Parathyroid adenoma (tissue), 2 donors: ENCODE measurements around the gene SHISA7.
"Not testable (repeated sequence)": the region's sequence is repeated elsewhere in the genome, so short reads cannot be mapped to it uniquely, and the experiment has no call there.

Experiments used
- H2AFZ ChIP-seq: fragments of 300-600 bp; sonication (generic); one replicate; pipeline ENCODE4 v1.7.0; 2017; ENCODE audit warnings: antibody characterized with exemption, mild to moderate bottlenecking
- H3K27ac ChIP-seq: fragments of 300-600 bp; sonication (generic); one replicate; pipeline ENCODE4 v1.7.0; 2017
- H3K27me3 ChIP-seq: fragments of 300-600 bp; sonication (generic); one replicate; pipeline ENCODE4 v1.7.0; 2017; ENCODE audit warnings: low read length; ENCODE audit not compliant: control insufficient read depth, insufficient read depth
- H3K36me3 ChIP-seq: fragments of 300-600 bp; sonication (generic); one replicate; pipeline ENCODE4 v1.7.0; 2017; ENCODE audit warnings: low read length; ENCODE audit not compliant: control insufficient read depth, insufficient read depth
- H3K4me1 ChIP-seq: fragments of 300-600 bp; sonication (generic); one replicate; pipeline ENCODE4 v1.7.0; 2017; ENCODE audit warnings: control low read depth
- H3K4me2 ChIP-seq: fragments of 300-600 bp; sonication (generic); one replicate; pipeline ENCODE4 v1.7.0; 2017; ENCODE audit warnings: low read length
- H3K4me3 ChIP-seq: fragments of 300-600 bp; sonication (generic); one replicate; pipeline ENCODE4 v1.7.0; 2017; ENCODE audit warnings: low read depth, low read length
- H3K79me2 ChIP-seq: fragments of 300-600 bp; sonication (generic); one replicate; pipeline ENCODE4 v1.7.0; 2017; ENCODE audit warnings: control low read depth
- H3K9ac ChIP-seq: fragments of 300-600 bp; sonication (generic); one replicate; pipeline ENCODE4 v1.7.0; 2017; ENCODE audit warnings: mild to moderate bottlenecking
- H3K9me3 ChIP-seq: fragments of 300-600 bp; sonication (generic); one replicate; pipeline ENCODE4 v1.7.0; 2017; ENCODE audit warnings: low read length; ENCODE audit not compliant: control insufficient read depth
- CTCF ChIP-seq: fragments of 300-600 bp; sonication (generic); IDR thresholded peaks from one replicate; pipeline ENCODE4 v1.7.0; 2017; ENCODE audit warnings: antibody characterized with exemption, mild to moderate bottlenecking
- donor health status: primary hyperparathyroidism.

Gene SHISA7

GRCh38 chr19:55405638-55406037 lies 37.5 kb downstream of the SHISA7 start:
- H3K27me3 ChIP-seq, result no peaks in the 10 kb centered on the region
- H3K9me3 ChIP-seq, result no peaks in the 10 kb centered on the region
- H3K79me2 ChIP-seq, result peaks cover 11% of the 10 kb centered on the region
- TF ChIP-seq CTCF, result no peak
- H2AFZ ChIP-seq, result no peak overlapping the region
- peaks cover 4% of the 10 kb centered on the region for H3K4me1 ChIP-seq
- no peak overlapping the region for H3K9ac ChIP-seq
- H3K27ac ChIP-seq, result no peak overlapping the region
- no peak overlapping the region for H3K4me2 ChIP-seq
- no peaks in the 10 kb centered on the region for H3K36me3 ChIP-seq
- no peak overlapping the region for H3K4me3 ChIP-seq

- Histone ChIP-seq H3K4me2 (no peak overlapping the region), H3K9ac (no peak overlapping the region), H3K27ac (no peak overlapping the region), H3K4me3 (no peak overlapping the region), H2AFZ (no peak overlapping the region), H3K79me2 (peaks cover 14% of the 10 kb centered on the region), H3K4me1 (peaks cover 4% of the 10 kb centered on the region), H3K36me3 (no peaks in the 10 kb centered on the region), H3K9me3 (no peaks in the 10 kb centered on the region), H3K27me3 (no peaks in the 10 kb centered on the region)
- TF ChIP-seq CTCF, result no peak
Measured at GRCh38 chr19:55402509-55402908, 40.6 kb downstream of the SHISA7 start.

- H3K9me3 ChIP-seq, result not testable (repeated sequence)
Measured at GRCh38 chr19:55401390-55401789, 41.7 kb downstream of the SHISA7 start.

GRCh38 chr19:55400281-55401087 lies 42.6 kb downstream of the SHISA7 start:
- H3K9ac ChIP-seq, result no peak overlapping the region
- no peaks in the 10 kb centered on the region for H3K4me1 ChIP-seq
- no peaks in the 10 kb centered on the region for H3K9me3 ChIP-seq
- H3K36me3 ChIP-seq, result no peaks in the 10 kb centered on the region
- no peaks in the 10 kb centered on the region for H3K27me3 ChIP-seq
- H3K79me2 ChIP-seq, result peaks cover 3% of the 10 kb centered on the region
- H3K4me3 ChIP-seq, result no peak overlapping the region
- no peak overlapping the region for H3K27ac ChIP-seq
- no peak for TF ChIP-seq CTCF
- H2AFZ ChIP-seq, result no peak overlapping the region
- H3K4me2 ChIP-seq, result no peak overlapping the region

More at GRCh38 chr19:55401390-55401789, 41.7 kb downstream of the SHISA7 start:
- not testable (repeated sequence) for H3K9ac ChIP-seq, H3K4me2 ChIP-seq, H3K4me3 ChIP-seq, H2AFZ ChIP-seq, H3K36me3 ChIP-seq, H3K27me3 ChIP-seq, H3K4me1 ChIP-seq, H3K27ac ChIP-seq
- H3K79me2 ChIP-seq, result peaks cover 11% of the 10 kb centered on the region

GRCh38 chr19:55398200-55398925 lies 44.7 kb downstream of the SHISA7 start:
- Histone ChIP-seq H3K27me3 (no peaks in the 10 kb centered on the region), H3K27ac (no peak overlapping the region), H3K36me3 (no peaks in the 10 kb centered on the region), H3K9ac (no peak overlapping the region), H3K9me3 (no peaks in the 10 kb centered on the region), H2AFZ (no peak overlapping the region), H3K79me2 (peaks cover 3% of the 10 kb centered on the region), H3K4me2 (no peak overlapping the region), H3K4me1 (no peaks in the 10 kb centered on the region), H3K4me3 (no peak overlapping the region)
- no peak for TF ChIP-seq CTCF
